Medulla oblongata (tissue), 1 donor: ENCODE data around the gene CELF2.

Source experiments
- DNase-seq: peaks from one replicate; pipeline ENCODE4 v3.0.0-alpha.2; 2015; ENCODE audit errors: extremely low spot score

Gene CELF2

GRCh38 chr10:11245981-11246590, 228.4 kb downstream of the CELF2 start:
- DNase-seq = no peak

- DNase-seq = no peak
Measured at GRCh38 chr10:11246752-11247467, 229.2 kb downstream of the CELF2 start.

- no peak for DNase-seq
Measured at GRCh38 chr10:11249152-11249807, 231.6 kb downstream of the CELF2 start.

- no peak for DNase-seq
Measured at GRCh38 chr10:11249808-11250195, 232.1 kb downstream of the CELF2 start.

GRCh38 chr10:11250304-11250703, 232.6 kb downstream of the CELF2 start:
- no peak for DNase-seq

- DNase-seq = no peak
Measured at GRCh38 chr10:11252887-11253286, 235.2 kb downstream of the CELF2 start.

GRCh38 chr10:11253385-11254002, 235.8 kb downstream of the CELF2 start:
- DNase-seq = no peak

- no peak for DNase-seq
Measured at GRCh38 chr10:11255156-11255555, 237.5 kb downstream of the CELF2 start.

- no peak for DNase-seq
Measured at GRCh38 chr10:11255796-11256444, 238.2 kb downstream of the CELF2 start.

- no peak for DNase-seq
Measured at GRCh38 chr10:11256896-11257295, 239.2 kb downstream of the CELF2 start.

GRCh38 chr10:11257440-11258090, 239.9 kb downstream of the CELF2 start:
- DNase-seq = no peak

GRCh38 chr10:11260170-11260569, 242.5 kb downstream of the CELF2 start:
- DNase-seq = peak; percentile 46

GRCh38 chr10:11261143-11261542, 243.5 kb downstream of the CELF2 start:
- no peak for DNase-seq

- no peak for DNase-seq
Measured at GRCh38 chr10:11261687-11262493, 244.2 kb downstream of the CELF2 start.

- DNase-seq = no peak
Measured at GRCh38 chr10:11262494-11263345, 245.0 kb downstream of the CELF2 start.

GRCh38 chr10:11263767-11264166, 246.1 kb downstream of the CELF2 start:
- DNase-seq = no peak

- DNase-seq = no peak
Measured at GRCh38 chr10:11264296-11265048, 246.8 kb downstream of the CELF2 start.

GRCh38 chr10:11265484-11265883, 247.8 kb downstream of the CELF2 start:
- DNase-seq = no peak

GRCh38 chr10:11266426-11266825, 248.8 kb downstream of the CELF2 start:
- DNase-seq = no peak
